Hematopoietic multipotent progenitor cell treated with erythropoietin and hydrocortisone succinate and interleukin-3 and kit ligand, for 6 days (in vitro differentiated cells): ENCODE measurements around the gene MMP17.
"Not testable (repeated sequence)": the region's sequence is repeated elsewhere in the genome, so short reads cannot be mapped to it uniquely, and the experiment has no call there.

Experiments used
- DNase-seq: peaks from one replicate; pipeline ENCODE4 v3.0.0-alpha.2; 2015

MMP17 gene

GRCh38 chr12:131800594-131801135, 27.5 kb upstream of the MMP17 start:
- DNase-seq, result no peak

GRCh38 chr12:131801254-131801866, 26.8 kb upstream of the MMP17 start:
- no peak for DNase-seq

- peak; percentile 63 for DNase-seq
Measured at GRCh38 chr12:131803961-131804521, 24.2 kb upstream of the MMP17 start.

GRCh38 chr12:131805421-131805820, 22.8 kb upstream of the MMP17 start:
- DNase-seq, result no peak

GRCh38 chr12:131806674-131807073, 21.5 kb upstream of the MMP17 start:
- DNase-seq, result no peak

- DNase-seq, result peak; percentile 73
Measured at GRCh38 chr12:131808744-131809371, 19.3 kb upstream of the MMP17 start.

- DNase-seq, result not testable (repeated sequence)
Measured at GRCh38 chr12:131809476-131810254, 18.5 kb upstream of the MMP17 start.

- DNase-seq, result no peak
Measured at GRCh38 chr12:131810726-131811125, 17.5 kb upstream of the MMP17 start.

- no peak for DNase-seq
Measured at GRCh38 chr12:131815131-131815530, 13.1 kb upstream of the MMP17 start.

GRCh38 chr12:131816495-131816894, 11.7 kb upstream of the MMP17 start:
- DNase-seq, result no peak

GRCh38 chr12:131817241-131817640, 11.0 kb upstream of the MMP17 start:
- DNase-seq, result no peak

GRCh38 chr12:131818821-131819585, 9.2 kb upstream of the MMP17 start:
- peak; percentile 44 for DNase-seq

GRCh38 chr12:131824450-131824849, 3.7 kb upstream of the MMP17 start:
- DNase-seq, result no peak

- no peak for DNase-seq
Measured at GRCh38 chr12:131825146-131825892, 2.9 kb upstream of the MMP17 start.

GRCh38 chr12:131826097-131826928, 1.9 kb upstream of the MMP17 start:
- DNase-seq, result no peak

- peak; percentile 56 for DNase-seq
Measured at GRCh38 chr12:131828671-131829355, 620 bp downstream of the MMP17 start.

GRCh38 chr12:131829356-131829747, 1.2 kb downstream of the MMP17 start:
- DNase-seq, result no peak

GRCh38 chr12:131829791-131830334, 1.7 kb downstream of the MMP17 start:
- no peak for DNase-seq

- DNase-seq, result peak; percentile 72
Measured at GRCh38 chr12:131830335-131830913, 2.2 kb downstream of the MMP17 start.
